ENCODE measurements around the gene CSNK2A2. TPM values are rescaled to one million over a fixed set of nuclear protein-coding genes. Genes with fewer than 3 reads are reported as not detected.

Gene CSNK2A2
- total RNA-seq, 1 donor from 2014 or later = 81.6 TPM

DNA sequence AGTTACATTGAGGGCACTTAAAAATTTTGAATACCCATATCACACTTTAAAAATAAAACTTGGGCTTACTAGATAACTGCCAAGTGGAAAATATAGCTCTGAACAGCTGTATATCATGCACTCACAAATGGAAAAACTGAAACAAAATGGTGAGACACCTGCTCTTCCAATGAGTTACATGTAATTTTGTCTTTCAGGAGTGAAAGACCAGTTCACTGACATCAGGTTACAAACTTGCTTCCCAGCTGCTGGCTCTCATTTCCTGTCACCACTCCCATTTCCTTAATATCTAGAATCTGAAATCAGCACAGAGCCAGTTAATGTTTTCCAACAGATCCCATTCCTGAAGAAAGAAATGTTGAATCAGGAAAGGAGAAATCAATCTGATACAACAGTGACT, 10.8 kb downstream of the CSNK2A2 start:
- TF ChIP-seq CTCF (IDR thresholded peaks at IDR 0.05) (no peak), EZH2phosphoT487 (IDR thresholded peaks at IDR 0.05) (no peak), EZH2 (IDR thresholded peaks at IDR 0.05) (no peak)
- Mint-ChIP-seq H3K9me3 (no peaks in the 10 kb centered on the region), H3K4me1 (no peaks in the 10 kb centered on the region), H3K4me3 (no peak overlapping the region), H3K27me3 (ENCODE audit: insufficient read depth, low read depth) (peaks cover 2% of the 10 kb centered on the region), H3K36me3 (peaks cover 36% of the 10 kb centered on the region), H3K27ac (no peak overlapping the region)
- Histone ChIP-seq H2AFZ (replicated peaks) (no peak overlapping the region), H3K4me2 (no peak overlapping the region), H3K79me2 (ENCODE audit: low read depth) (peaks cover 29% of the 10 kb centered on the region), H3K4me1 (no peaks in the 10 kb centered on the region), H3K9ac (no peak overlapping the region), H3K27ac (no peak overlapping the region), H4K20me1 (ENCODE audit: low read depth) (peaks cover 21% of the 10 kb centered on the region), H3K36me3 (peaks cover 18% of the 10 kb centered on the region), H3K27me3 (no peaks in the 10 kb centered on the region), H3K9me3 (ENCODE audit: low read depth) (no peaks in the 10 kb centered on the region), H3K4me3 (no peak overlapping the region), H3F3A (ENCODE audit: low read depth) (no peaks in the 10 kb centered on the region)
- DNase-seq (ENCODE audit: low spot score) = no peak

DNA sequence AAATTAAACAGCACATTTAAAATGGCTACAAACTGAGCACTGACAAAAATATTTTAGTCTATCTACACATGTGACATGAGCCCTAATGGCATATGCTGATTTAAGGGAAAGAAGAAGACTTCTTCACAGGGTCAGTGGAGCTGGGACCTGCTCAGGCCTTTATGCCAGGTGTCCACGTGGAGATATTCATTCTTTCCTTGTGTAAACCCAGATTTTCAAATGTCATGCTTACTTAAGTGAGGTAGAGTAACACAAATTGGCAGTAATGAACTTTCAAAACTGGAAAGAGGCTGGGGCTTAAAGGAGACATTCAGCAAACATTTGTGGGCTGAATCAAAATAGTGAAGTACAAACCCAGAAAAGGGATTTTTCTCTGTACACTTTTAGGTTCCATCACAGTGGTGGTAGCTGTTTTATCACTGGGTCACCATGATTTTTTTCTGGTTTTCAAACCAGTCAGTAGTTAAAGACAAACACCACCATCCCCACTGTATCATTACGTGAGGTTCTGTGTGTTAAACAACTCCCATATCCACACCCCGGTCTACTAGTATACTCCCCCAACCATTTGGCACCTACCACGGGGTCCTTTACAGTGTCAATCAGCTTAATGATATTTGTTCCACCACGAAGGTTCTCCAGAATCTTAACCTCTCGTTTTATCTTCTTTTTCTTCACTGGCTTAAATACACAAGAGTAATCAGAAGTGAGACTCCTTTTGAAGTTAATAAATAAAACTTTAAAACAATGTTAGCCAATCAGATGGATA, 11.5 kb downstream of the CSNK2A2 start:
- Histone ChIP-seq H4K20me1 (ENCODE audit: low read depth) (peaks cover 14% of the 10 kb centered on the region), H3F3A (ENCODE audit: low read depth) (no peaks in the 10 kb centered on the region), H3K9me3 (ENCODE audit: low read depth) (no peaks in the 10 kb centered on the region), H3K9ac (no peak overlapping the region), H3K4me1 (no peaks in the 10 kb centered on the region), H3K27me3 (no peaks in the 10 kb centered on the region), H3K4me3 (no peak overlapping the region), H2AFZ (replicated peaks) (no peak overlapping the region), H3K27ac (no peak overlapping the region), H3K4me2 (no peak overlapping the region), H3K36me3 (peaks cover 14% of the 10 kb centered on the region), H3K79me2 (ENCODE audit: low read depth) (peaks cover 22% of the 10 kb centered on the region)
- Mint-ChIP-seq H3K27ac (no peak overlapping the region), H3K4me3 (no peak overlapping the region), H3K27me3 (ENCODE audit: insufficient read depth, low read depth) (peaks cover 2% of the 10 kb centered on the region), H3K9me3 (no peaks in the 10 kb centered on the region), H3K4me1 (no peaks in the 10 kb centered on the region), H3K36me3 (peaks cover 42% of the 10 kb centered on the region)
- no peak for TF ChIP-seq CTCF (IDR thresholded peaks at IDR 0.05)
- TF ChIP-seq EZH2 (IDR thresholded peaks at IDR 0.05) = no peak
- TF ChIP-seq EZH2phosphoT487 (IDR thresholded peaks at IDR 0.05) = no peak
- no peak for DNase-seq (ENCODE audit: low spot score)

DNA sequence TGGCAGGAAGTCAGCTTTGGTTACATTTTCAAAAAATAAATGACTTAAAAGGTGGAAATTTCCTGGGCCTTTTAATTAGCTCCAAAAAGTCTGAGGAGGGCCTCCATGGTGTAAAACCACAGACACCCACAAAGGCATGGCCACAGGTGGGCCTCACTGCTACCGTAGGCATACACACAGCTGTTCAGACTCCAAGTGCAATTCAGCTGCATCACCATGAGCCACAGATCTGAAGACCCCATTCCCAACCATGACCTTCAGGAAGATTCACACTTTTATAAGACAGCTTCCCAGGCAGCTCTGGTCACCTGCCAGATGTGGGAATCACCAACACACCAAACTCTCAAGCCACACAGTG, 20.6 kb downstream of the CSNK2A2 start:
- Mint-ChIP-seq H3K9me3 (no peaks in the 10 kb centered on the region), H3K4me1 (no peaks in the 10 kb centered on the region), H3K27ac (no peak overlapping the region), H3K27me3 (ENCODE audit: insufficient read depth, low read depth) (no peaks in the 10 kb centered on the region), H3K36me3 (peaks cover 15% of the 10 kb centered on the region), H3K4me3 (no peak overlapping the region)
- no peaks in the 10 kb centered on the region for H3K4me1 ChIP-seq
- H3K79me2 ChIP-seq (ENCODE audit: low read depth) = peaks cover 31% of the 10 kb centered on the region
- H3K27ac ChIP-seq = no peak overlapping the region
- no peaks in the 10 kb centered on the region for H3F3A ChIP-seq (ENCODE audit: low read depth)
- no peak overlapping the region for H3K9ac ChIP-seq
- no peaks in the 10 kb centered on the region for H3K27me3 ChIP-seq
- peaks cover 10% of the 10 kb centered on the region for H3K36me3 ChIP-seq
- TF ChIP-seq EZH2phosphoT487 (IDR thresholded peaks at IDR 0.05) (no peak), EZH2 (IDR thresholded peaks at IDR 0.05) (no peak), CTCF (IDR thresholded peaks at IDR 0.05) (no peak)
- no peak for DNase-seq (ENCODE audit: low spot score)
- H3K4me2 ChIP-seq = no peak overlapping the region
- no peak overlapping the region for H3K4me3 ChIP-seq
- no peaks in the 10 kb centered on the region for H3K9me3 ChIP-seq (ENCODE audit: low read depth)
- H2AFZ ChIP-seq (replicated peaks) = no peak overlapping the region
- peaks cover 10% of the 10 kb centered on the region for H4K20me1 ChIP-seq (ENCODE audit: low read depth)
